Ishikawa (cell line): ENCODE data around the gene LCE1F.

Source experiments
- CEBPB ChIP-seq: IDR thresholded peaks from 2 replicates; pipeline ENCODE4 v1.6.1; 2012
- CREB1 ChIP-seq: IDR thresholded peaks from 2 replicates; pipeline ENCODE4 v1.6.1; 2012; ENCODE audit warnings: low read depth
- EP300 ChIP-seq: IDR thresholded peaks from 2 replicates; pipeline ENCODE4 v1.6.1; 2012; ENCODE audit warnings: borderline replicate concordance
- FOXM1 ChIP-seq: IDR thresholded peaks from 2 replicates; pipeline ENCODE4 v1.6.1; 2012; ENCODE audit warnings: low read depth, borderline replicate concordance
- NFIC ChIP-seq: IDR thresholded peaks from 2 replicates; pipeline ENCODE4 v1.6.1; 2012
- RAD21 ChIP-seq: IDR thresholded peaks from 2 replicates; pipeline ENCODE4 v1.6.1; 2012; ENCODE audit warnings: low read depth
- REST ChIP-seq: IDR thresholded peaks from 2 replicates; pipeline ENCODE4 v1.6.1; 2012; ENCODE audit warnings: low read depth, mild to moderate bottlenecking
- TAF1 ChIP-seq: IDR thresholded peaks from 2 replicates; pipeline ENCODE4 v1.6.1; 2012; ENCODE audit warnings: low read depth, mild to moderate bottlenecking
- TCF12 ChIP-seq: IDR thresholded peaks from 2 replicates; pipeline ENCODE4 v1.6.1; 2012; ENCODE audit warnings: low read depth
- TEAD4 ChIP-seq: IDR thresholded peaks from 2 replicates; pipeline ENCODE4 v1.6.1; 2012
- YY1 ChIP-seq: IDR thresholded peaks from 2 replicates; pipeline ENCODE4 v1.6.1; 2012; ENCODE audit warnings: low read depth
- ZBTB7A ChIP-seq: IDR thresholded peaks from 2 replicates; pipeline ENCODE4 v1.6.1; 2012; ENCODE audit warnings: low read depth
- TF ChIP-seq, protein P1 (sequence below): IDR thresholded peaks from 2 replicates; pipeline ENCODE4 v1.6.1; 2012

DNA sequence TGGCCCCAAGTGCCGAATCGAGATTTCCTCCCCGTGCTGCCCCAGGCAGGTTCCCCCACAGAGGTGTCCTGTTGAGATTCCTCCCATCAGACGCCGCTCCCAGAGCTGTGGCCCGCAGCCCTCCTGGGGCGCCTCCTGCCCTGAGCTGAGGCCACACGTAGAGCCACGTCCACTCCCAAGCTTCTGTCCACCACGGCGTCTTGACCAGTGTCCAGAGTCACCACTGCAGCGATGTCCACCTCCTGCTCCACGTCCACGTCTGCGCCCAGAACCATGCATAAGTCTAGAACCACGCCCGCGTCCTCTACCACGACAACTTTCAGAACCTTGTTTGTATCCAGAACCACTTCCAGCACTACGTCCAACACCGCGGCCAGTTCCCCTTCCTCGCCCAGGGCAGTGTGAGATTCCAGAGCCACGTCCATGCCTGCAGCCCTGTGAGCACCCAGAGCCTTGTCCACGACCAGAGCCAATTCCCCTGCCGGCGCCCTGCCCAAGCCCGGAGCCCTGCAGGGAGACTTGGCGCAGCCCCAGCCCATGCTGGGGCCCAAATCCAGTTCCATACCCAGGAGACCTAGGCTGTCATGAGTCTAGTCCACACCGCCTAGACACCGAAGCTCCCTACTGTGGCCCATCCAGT, 14.3 kb upstream of the LCE1F start:
- no peak for TF ChIP-seq CREB1
- TF ChIP-seq, protein P1, sequence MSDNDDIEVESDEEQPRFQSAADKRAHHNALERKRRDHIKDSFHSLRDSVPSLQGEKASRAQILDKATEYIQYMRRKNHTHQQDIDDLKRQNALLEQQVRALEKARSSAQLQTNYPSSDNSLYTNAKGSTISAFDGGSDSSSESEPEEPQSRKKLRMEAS: no peak
- no peak for TF ChIP-seq EP300
- no peak for TF ChIP-seq TCF12
- TF ChIP-seq TAF1: no peak
- no peak for TF ChIP-seq ZBTB7A
- TF ChIP-seq RAD21: no peak
- no peak for TF ChIP-seq NFIC
- TF ChIP-seq YY1: no peak
- TF ChIP-seq TEAD4: no peak
- TF ChIP-seq CEBPB: no peak
- no peak for TF ChIP-seq FOXM1
- no peak for TF ChIP-seq REST
